ENCODE measurements around the gene KIAA2012.

KIAA2012 gene

DNA sequence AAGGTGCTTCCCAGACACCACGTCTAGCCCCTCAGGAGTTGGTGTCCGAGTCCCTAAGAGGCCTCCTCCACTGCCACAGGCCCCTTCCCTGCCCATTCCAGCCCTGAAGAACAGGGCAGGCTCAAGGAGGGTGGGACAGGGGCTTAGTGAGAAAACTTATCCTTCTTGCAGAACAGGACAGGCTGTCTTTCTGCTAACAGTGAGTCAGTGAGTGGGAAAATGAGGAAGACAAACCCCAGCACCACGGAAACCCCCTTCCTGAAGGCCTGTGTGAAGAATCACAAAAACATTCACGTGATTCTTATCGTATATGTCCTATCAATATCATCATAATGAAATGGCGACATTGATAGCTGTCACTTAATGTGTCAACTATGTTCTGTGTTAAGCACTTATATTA, 29.6 kb upstream of the KIAA2012 start:
- no peak for DNase-seq (ENCODE audit: low spot score)

GRCh38 chr2:202044777-202045176, 28.3 kb upstream of the KIAA2012 start:
- DNase-seq (ENCODE audit: low spot score): no peak

- no peak for DNase-seq (ENCODE audit: low spot score)
Observed at GRCh38 chr2:202046572-202046971, 26.5 kb upstream of the KIAA2012 start.

GRCh38 chr2:202049092-202049728, 23.8 kb upstream of the KIAA2012 start:
- no peak for DNase-seq (ENCODE audit: low spot score)

- no peak for DNase-seq (ENCODE audit: low spot score)
Observed at GRCh38 chr2:202049840-202050239, 23.2 kb upstream of the KIAA2012 start.

DNA sequence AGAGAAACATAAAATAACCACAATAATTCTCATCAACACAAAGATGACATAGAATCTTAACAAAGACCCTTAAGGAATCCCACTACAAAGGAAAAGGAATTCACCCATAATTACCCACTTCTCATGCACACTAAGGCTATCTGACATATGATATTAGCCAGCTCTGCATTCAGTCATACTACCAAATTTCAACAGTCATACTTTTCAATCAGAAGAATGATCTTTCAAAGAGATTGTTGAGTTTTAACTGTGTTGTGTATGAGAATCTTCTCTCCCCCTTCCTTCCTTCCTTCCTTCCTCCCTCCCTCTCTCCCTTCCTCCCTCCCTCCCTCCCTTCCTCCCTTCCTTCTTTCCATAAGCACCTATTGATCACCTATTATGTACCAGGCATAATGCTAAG, 22.4 kb upstream of the KIAA2012 start:
- DNase-seq (ENCODE audit: low spot score): no peak

- DNase-seq (ENCODE audit: low spot score): peak; percentile 47
Observed at GRCh38 chr2:202051499-202052161, 21.4 kb upstream of the KIAA2012 start.

DNA sequence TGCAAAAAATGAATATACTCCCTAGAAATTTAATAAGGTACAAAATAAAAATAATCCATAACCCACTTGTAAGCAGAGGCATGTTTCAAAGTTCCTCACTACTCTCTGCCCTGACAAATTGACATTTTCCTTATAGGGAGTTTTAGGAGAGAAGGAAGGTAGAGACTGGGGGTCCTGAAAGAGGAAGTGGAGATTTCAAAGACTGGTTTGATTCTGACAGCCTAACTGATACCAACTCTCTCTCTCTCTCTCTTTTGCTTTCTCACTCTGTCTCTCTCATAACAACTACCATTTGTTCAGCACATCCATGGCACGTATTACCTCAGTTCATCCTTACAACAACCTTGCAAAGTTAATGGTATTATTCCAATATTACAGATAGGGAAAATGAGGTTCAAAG, 20.8 kb upstream of the KIAA2012 start:
- DNase-seq (ENCODE audit: low spot score): no peak

- no peak for DNase-seq (ENCODE audit: low spot score)
Observed at GRCh38 chr2:202054679-202055078, 18.4 kb upstream of the KIAA2012 start.

DNA sequence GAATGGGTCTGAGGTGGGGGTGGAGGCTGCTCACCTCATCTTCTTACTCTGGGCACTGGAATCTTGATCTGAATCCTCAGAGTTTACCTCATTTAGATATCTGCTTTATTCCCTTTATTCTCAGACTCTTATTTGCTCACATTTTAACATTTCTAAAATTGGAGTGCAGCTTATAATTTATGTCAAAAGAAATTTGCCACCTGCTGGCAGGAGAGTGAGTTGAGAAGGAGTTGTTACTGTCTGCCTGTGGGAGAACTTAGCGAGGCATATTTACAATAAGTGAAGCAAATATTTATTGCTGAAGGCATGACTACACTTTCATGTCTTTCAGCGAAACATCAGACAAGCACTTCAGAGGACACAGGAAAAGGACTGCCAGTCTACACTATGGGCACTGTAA, 16.4 kb upstream of the KIAA2012 start:
- DNase-seq (ENCODE audit: low spot score): no peak

DNA sequence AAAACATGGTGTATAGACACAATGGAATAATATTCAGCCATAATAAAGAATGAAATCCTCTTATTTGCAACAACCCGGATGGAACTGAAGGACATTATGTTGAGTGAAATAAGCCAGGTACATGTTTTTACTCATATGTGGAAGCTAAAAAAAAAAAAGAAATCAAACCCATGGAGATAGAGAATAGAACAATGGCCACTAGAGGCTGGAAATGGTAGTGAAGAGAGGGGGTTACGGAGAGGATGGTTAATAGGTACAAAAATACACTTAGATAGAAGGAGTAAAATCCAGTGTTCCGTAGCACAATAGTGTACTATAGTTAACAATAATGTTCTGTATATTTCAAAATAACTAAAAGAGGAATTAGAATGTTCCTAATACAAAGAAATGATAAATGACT, 12.8 kb upstream of the KIAA2012 start:
- no peak for DNase-seq (ENCODE audit: low spot score)

DNA sequence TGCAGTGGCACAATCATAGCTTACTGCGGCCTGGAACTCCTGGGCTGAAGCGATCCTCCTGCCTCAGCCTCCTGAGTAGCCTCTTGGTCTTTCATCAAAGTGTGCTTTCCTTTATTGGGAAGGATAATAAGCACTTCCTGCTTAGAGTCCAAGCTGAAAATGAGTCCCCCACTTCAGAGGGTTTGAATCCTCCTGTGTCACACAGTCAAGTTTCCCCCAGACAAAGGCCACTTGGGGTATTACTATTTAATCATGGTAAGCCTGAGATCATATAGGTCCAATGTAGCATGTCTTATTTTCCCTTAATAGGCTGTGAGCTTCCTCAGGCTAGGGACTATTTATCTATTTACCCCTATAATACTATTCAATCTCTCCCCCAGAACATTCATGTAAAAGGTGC, 11.4 kb upstream of the KIAA2012 start:
- no peak for DNase-seq (ENCODE audit: low spot score)

DNA sequence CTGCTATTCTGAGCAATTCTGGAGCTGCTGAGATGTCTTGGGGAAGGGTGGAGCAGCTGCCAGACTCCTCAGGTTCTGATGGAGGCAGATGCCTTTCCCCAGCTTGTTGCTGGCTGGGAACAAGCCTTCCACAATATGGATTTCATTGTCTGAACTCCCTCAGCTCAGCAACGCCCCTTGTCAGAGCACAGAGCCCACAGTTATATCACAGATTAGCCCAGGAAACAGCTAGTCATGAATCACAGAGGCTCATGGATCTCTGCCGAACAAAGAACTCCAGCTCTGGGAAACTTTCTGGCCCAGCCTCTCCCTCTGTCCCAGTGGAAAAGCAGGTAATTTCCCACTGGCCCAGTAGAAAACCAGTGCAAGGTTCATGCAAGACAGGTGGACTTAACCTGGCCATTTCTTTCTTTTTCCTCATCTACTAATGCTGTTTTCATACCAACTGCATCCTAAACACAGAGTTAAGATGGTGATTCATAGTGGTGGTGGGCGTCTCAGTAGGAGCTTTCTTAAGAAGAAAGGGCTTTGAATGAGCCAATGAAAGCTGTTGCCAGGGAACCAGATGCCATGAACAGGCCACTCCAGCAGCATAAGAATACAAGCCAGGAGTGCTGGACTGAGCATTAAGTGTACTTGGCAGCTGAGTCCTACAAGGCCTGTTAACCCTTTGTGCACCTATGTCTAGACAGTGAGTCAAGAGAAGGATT, 8.7 kb upstream of the KIAA2012 start:
- DNase-seq (ENCODE audit: low spot score): peak; percentile 63

DNA sequence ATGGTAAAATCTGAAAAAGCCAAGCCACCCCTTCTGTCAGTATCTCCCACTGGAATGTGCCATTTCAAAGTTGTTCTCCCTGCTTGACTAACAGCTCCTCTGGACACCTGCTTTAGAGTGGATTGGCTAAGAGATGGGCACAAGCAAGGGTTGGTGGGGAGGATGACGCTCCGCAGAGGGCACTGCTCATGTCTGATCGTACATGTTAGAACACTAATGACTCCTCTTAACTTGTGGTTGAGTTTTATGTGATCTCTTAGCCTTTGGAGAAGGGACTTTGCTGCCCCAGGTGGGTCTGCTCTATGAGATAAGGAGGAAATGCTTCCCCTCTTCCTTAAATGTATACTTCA, 8.2 kb upstream of the KIAA2012 start:
- no peak for DNase-seq (ENCODE audit: low spot score)

- DNase-seq (ENCODE audit: low spot score): no peak
Observed at GRCh38 chr2:202065876-202066275, 7.2 kb upstream of the KIAA2012 start.

DNA sequence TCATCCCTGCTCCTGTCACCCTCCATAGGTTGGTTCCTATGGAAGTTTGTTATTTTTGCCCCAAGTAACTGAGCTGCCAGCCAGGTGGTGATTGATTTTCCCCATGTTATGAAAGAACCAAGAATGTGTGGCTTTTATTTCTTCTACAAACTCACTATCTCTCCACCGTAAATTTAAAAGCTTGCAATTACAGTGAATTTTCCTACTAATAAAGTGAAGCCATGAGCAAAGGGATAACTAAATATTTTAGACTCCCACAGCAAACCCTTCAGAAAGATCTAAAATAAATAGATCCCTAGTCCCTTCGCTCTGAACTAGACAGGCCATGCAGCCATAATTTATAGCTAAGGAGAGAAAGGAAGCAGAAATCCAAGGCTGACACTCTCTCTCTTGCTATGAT, 6.2 kb upstream of the KIAA2012 start:
- DNase-seq (ENCODE audit: low spot score): no peak

- DNase-seq (ENCODE audit: low spot score): no peak
Observed at GRCh38 chr2:202067589-202067988, 5.5 kb upstream of the KIAA2012 start.

DNA sequence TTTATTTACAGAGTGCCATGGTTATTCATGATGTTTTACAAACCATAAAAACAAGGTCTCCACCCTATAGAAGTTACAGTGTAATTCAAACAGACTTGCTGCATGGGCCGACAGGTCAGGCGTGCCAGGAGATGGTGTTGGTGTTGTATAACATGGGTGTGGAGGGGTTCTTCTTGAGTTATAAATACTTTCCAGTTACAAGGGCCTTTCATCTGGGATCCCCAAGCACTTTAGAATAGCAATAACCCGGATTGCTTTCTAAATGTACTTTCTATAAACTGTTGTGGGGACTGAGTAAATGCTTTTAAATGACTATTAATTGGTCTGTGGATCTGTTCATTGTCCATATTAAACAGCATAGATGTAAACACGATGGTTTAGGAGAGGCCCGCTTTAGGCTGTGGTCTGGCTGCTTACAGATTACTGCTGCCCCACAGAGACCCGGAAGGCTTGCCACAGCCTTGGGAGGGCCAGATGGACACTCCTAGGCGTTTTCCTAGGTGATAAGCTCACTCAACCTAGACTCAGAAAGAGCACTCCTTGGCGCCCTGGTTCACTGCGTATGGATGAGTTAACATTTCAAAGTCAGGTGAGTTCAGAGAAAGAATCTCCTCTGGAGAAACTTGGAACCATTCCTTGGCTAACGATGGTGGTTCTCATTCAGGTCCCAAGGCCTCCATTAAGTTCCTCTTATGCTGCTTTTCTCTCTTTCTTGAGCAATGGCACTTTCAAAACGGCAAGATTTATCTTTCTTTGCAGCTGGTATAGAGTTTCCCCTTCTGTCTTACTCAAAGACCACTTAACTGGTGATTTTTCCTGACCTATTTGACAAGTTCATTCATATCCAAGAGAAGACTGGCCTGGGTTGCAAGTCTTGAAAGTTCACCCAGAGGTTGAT, 3.6 kb upstream of the KIAA2012 start:
- DNase-seq (ENCODE audit: low spot score): no peak

DNA sequence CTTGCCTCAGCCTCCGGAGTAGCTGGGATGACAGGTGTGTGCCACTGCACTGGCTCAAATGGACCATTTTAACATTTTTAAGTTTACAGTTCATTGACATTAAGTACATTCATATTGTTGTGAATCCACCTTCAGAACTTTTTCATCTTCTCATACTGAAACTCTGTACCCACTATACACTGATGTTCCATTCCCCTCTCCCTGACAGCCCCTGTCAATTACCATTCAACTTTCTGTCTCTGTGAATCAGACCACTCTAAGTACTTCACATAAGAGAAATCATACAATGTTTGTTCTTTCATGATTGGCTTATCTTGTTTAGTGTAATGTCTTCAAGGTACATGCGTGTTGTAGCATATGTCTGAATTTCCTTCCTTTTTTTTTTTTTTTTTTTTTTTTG, 1.9 kb upstream of the KIAA2012 start:
- no peak for DNase-seq (ENCODE audit: low spot score)

DNA sequence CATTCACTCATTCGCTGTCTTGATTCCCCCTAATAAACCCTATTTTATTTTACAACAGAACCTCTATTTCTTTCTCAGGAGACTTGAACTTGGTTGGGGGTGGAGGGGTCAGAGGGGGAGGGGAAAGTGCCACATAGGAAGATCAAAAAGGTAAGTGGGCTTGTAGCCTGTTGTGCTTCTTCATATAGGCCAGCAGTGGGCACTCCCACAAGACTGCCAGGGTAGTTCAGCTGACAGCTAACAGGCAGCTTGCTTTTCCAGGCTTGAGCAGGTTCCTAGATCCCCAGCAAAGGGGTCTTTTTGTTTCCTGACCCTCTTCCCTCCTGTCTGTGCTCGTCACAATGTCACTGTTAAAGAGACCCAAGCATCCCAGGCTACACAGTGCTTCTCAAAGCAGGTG, 829 bp upstream of the KIAA2012 start:
- no peak for DNase-seq (ENCODE audit: low spot score)

- DNase-seq (ENCODE audit: low spot score): no peak
Observed at GRCh38 chr2:202074324-202074723, 1.3 kb downstream of the KIAA2012 start.

DNA sequence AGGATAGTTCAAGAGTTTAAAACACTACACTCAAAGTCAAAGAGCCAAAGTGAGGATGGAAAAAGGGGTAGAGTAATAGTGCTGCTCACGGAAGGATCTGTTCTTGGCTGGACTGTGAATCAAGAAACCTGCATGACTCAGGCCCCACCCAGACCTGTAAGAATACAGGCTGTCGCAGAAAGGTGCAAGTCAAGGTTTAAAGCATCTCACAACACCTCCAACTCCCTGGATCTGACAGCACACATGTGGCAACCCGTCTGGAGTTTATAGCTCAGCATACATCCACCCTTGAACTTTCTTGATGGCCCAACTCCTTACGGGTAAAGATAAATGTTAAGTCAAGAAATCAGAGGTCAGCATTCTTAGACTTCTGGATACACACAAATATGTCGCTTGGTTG, 6.3 kb downstream of the KIAA2012 start:
- no peak for DNase-seq (ENCODE audit: low spot score)

- DNase-seq (ENCODE audit: low spot score): peak; percentile 38
Observed at GRCh38 chr2:202084265-202084664, 11.2 kb downstream of the KIAA2012 start.

Measured in Ammon's horn (tissue), 1 donor.